ENCODE measurements around the gene LUC7L. TPM values are rescaled to one million over a fixed set of nuclear protein-coding genes. Genes with fewer than 3 reads are reported as not detected.

Gene LUC7L
- total and polyA plus RNA-seq, 2 of the 8 experiments (the other 6 are each of a cell fraction or from before 2014, with no cell fraction given), result 49.7 to 129 TPM

- no peak for TF ChIP-seq HDAC2 (IDR thresholded peaks at IDR 0.05; ENCODE audit: borderline replicate concordance in 1 of 2, low read depth in 2 of 2, low read length in 2 of 2)
- TF ChIP-seq ZNF274 (IDR thresholded peaks at IDR 0.05; ENCODE audit: borderline replicate concordance, extremely low read depth, low read length), result no peak
- TF ChIP-seq, protein P1, sequence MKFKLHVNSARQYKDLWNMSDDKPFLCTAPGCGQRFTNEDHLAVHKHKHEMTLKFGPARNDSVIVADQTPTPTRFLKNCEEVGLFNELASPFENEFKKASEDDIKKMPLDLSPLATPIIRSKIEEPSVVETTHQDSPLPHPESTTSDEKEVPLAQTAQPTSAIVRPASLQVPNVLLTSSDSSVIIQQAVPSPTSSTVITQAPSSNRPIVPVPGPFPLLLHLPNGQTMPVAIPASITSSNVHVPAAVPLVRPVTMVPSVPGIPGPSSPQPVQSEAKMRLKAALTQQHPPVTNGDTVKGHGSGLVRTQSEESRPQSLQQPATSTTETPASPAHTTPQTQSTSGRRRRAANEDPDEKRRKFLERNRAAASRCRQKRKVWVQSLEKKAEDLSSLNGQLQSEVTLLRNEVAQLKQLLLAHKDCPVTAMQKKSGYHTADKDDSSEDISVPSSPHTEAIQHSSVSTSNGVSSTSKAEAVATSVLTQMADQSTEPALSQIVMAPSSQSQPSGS (IDR thresholded peaks at IDR 0.05; ENCODE audit: low read length), result no peak
- TF ChIP-seq GABPA (IDR thresholded peaks at IDR 0.05; ENCODE audit: borderline replicate concordance, insufficient read depth, low read length), result no peak
- TF ChIP-seq RBBP5 (IDR thresholded peaks at IDR 0.05; ENCODE audit: borderline replicate concordance, low read depth, low read length), result no peak
Measured at GRCh38 chr16:240559-240958, 11.3 kb upstream of the LUC7L start (continued).
